ENCODE data around the gene MBD5.

GRCh38 chr2:148177559-148177958 is 156.7 kb downstream of the MBD5 start:
- no peak for TF ChIP-seq CTCF (IDR thresholded peaks at IDR 0.05)
- no peak for TF ChIP-seq ZFX (IDR thresholded peaks at IDR 0.05; ENCODE audit: borderline replicate concordance)
